Natural killer cell (primary cell): ENCODE results near the gene SCAMP1. TPM values are rescaled to one million over a fixed set of nuclear protein-coding genes. Genes with fewer than 3 reads are reported as not detected.
A peak's percentile ranks its signal among the peaks of the same experiment; 100 is the strongest.

Experiments
- ATAC-seq, 3 donors: fragments of 150-1000 bp in 2 of 3; fragments of 200-7000 bp in 1 of 3; cut with Tn5 transposase; 1 replicate in 1 of 3; 2 replicates in 2 of 3; pipeline ENCODE4 v1.10.0; 2021; ENCODE audit warnings: mild to moderate bottlenecking in 2 of 3, moderate library complexity in 2 of 3
- DNase-seq, 2 donors: peaks; one replicate each; pipeline versions ENCODE4 v3.0.0 to v3.0.0-alpha.2; 2013 to 2021; ENCODE audit warnings: mixed read lengths in 1 of 2
- H3K27ac ChIP-seq: one replicate; pipeline ENCODE4 v1.5.1; 2013; ENCODE audit warnings: mild to moderate bottlenecking, low read length
- H3K27me3 ChIP-seq: one replicate; pipeline ENCODE4 v1.6.1; 2013; ENCODE audit warnings: low read length; ENCODE audit not compliant: control insufficient read depth, insufficient read depth
- H3K36me3 ChIP-seq: one replicate; pipeline ENCODE4 v1.6.1; 2013; ENCODE audit warnings: low read length; ENCODE audit not compliant: control insufficient read depth, insufficient read depth
- H3K4me1 ChIP-seq: one replicate; pipeline ENCODE4 v1.6.1; 2013; ENCODE audit warnings: low read length; ENCODE audit not compliant: control insufficient read depth, insufficient read depth
- H3K4me3 ChIP-seq: one replicate; pipeline ENCODE4 v1.5.1; 2013; ENCODE audit warnings: low read length
- H3K9me3 ChIP-seq: one replicate; pipeline ENCODE4 v1.6.1; 2013; ENCODE audit warnings: low read length; ENCODE audit not compliant: control insufficient read depth, insufficient read depth
- H3K27ac Mint-ChIP-seq, 2 donors: one replicate each; pipeline ENCODE4 v1.8.0; 2022; ENCODE audit warnings: mild to moderate bottlenecking in 2 of 2, mixed read lengths in 2 of 2, moderate library complexity in 1 of 2
- H3K27me3 Mint-ChIP-seq, 2 donors: one replicate each; pipeline ENCODE4 v1.8.0; 2022; ENCODE audit warnings: low read depth in 2 of 2, mixed read lengths in 2 of 2
- H3K36me3 Mint-ChIP-seq: one replicate; pipeline ENCODE4 v1.8.0; 2022; ENCODE audit warnings: mixed read lengths
- H3K4me1 Mint-ChIP-seq, 2 donors: one replicate each; pipeline ENCODE4 v1.8.0; 2022; ENCODE audit warnings: mixed read lengths in 2 of 2
- H3K4me3 Mint-ChIP-seq: one replicate; pipeline ENCODE4 v1.8.0; 2022; ENCODE audit warnings: mild to moderate bottlenecking, moderate library complexity, mixed read lengths
- H3K9me3 Mint-ChIP-seq, 2 donors: one replicate each; pipeline ENCODE4 v1.8.0; 2022; ENCODE audit warnings: mixed read lengths in 2 of 2
- WGBS: methylation state at CpG from one replicate; pipeline ENCODE4 v1.1.7; 2013; ENCODE audit warnings: missing lambda C conversion rate; ENCODE audit not compliant: insufficient coverage; 5-methylcytosine and 5-hydroxymethylcytosine counted together
- intact Hi-C: fragments of 100-400 bp; cut with micrococcal nuclease; formaldehyde crosslinking; loops from one replicate; pipeline ENCODE4 v1.14.2; 2022
- total RNA-seq, 4 donors: library from RNA; stranded (reverse); fragments of 120-200 nt in 1 of 4; gene quantifications; one replicate each; pipeline versions ENCODE4 v1.2.3 to v1.2.4, GENCODE V29; 2013 to 2022
- TF ChIP-seq, protein P1 (sequence below): fragments of 200-600 bp; IDR thresholded peaks from one replicate; pipeline ENCODE4 v1.8.0; 2022; ENCODE audit warnings: antibody characterized with exemption

Gene SCAMP1
- total RNA-seq, 3 donors from 2014 or later (not counting 1 experiment from before 2014, with no cell fraction given): 19.9 to 27.1 (median 20.5) TPM

- WGBS: 76% methylated on average over 1 of the region's 2 CpGs
- peaks cover 13 to 19% of the 10 kb centered on the region in 2 donors for H3K4me1 Mint-ChIP-seq
- H3K27me3 Mint-ChIP-seq: peaks cover 33 to 75% of the 10 kb centered on the region in 2 donors
These were observed 146.0 kb downstream of the SCAMP1 start for GRCh38 chr5:78506261-78507024.

GRCh38 chr5:78507531-78507930, 147.1 kb downstream of the SCAMP1 start:
- Mint-ChIP-seq H3K4me1 (peaks cover 13 to 19% of the 10 kb centered on the region in 2 donors), H3K36me3 (no peaks in the 10 kb centered on the region), H3K27ac (no peak overlapping the region), H3K4me3 (no peak overlapping the region), H3K9me3 (no peaks in the 10 kb centered on the region), H3K27me3 (peaks cover 29 to 66% of the 10 kb centered on the region in 2 donors)
- Histone ChIP-seq H3K4me1 (peaks cover 20% of the 10 kb centered on the region), H3K9me3 (no peaks in the 10 kb centered on the region), H3K4me3 (no peak overlapping the region), H3K36me3 (no peaks in the 10 kb centered on the region), H3K27me3 (peaks cover 6% of the 10 kb centered on the region), H3K27ac (no peak overlapping the region)
- ATAC-seq (no peak), DNase-seq (no peak)
- intact Hi-C loops: no loop called here
- 75% methylated on average over 2 of the region's 2 CpGs for WGBS
- TF ChIP-seq, protein P1, sequence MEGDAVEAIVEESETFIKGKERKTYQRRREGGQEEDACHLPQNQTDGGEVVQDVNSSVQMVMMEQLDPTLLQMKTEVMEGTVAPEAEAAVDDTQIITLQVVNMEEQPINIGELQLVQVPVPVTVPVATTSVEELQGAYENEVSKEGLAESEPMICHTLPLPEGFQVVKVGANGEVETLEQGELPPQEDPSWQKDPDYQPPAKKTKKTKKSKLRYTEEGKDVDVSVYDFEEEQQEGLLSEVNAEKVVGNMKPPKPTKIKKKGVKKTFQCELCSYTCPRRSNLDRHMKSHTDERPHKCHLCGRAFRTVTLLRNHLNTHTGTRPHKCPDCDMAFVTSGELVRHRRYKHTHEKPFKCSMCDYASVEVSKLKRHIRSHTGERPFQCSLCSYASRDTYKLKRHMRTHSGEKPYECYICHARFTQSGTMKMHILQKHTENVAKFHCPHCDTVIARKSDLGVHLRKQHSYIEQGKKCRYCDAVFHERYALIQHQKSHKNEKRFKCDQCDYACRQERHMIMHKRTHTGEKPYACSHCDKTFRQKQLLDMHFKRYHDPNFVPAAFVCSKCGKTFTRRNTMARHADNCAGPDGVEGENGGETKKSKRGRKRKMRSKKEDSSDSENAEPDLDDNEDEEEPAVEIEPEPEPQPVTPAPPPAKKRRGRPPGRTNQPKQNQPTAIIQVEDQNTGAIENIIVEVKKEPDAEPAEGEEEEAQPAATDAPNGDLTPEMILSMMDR: no peak

More at GRCh38 chr5:78506261-78507024, 146.0 kb downstream of the SCAMP1 start:
- peaks cover 16% of the 10 kb centered on the region for H3K4me1 ChIP-seq
- no peak overlapping the region for H3K27ac Mint-ChIP-seq
- DNase-seq (no peak), ATAC-seq (no peak)
- no peaks in the 10 kb centered on the region for H3K9me3 Mint-ChIP-seq
- H3K4me3 Mint-ChIP-seq: no peak overlapping the region
- intact Hi-C loops: no loop called here
- H3K4me3 ChIP-seq: no peak overlapping the region
- TF ChIP-seq, protein P1: no peak
- peaks cover 6% of the 10 kb centered on the region for H3K27me3 ChIP-seq
- no peaks in the 10 kb centered on the region for H3K36me3 Mint-ChIP-seq
- H3K27ac ChIP-seq: no peak overlapping the region
- H3K36me3 ChIP-seq: no peaks in the 10 kb centered on the region
- H3K9me3 ChIP-seq: no peaks in the 10 kb centered on the region

- Mint-ChIP-seq H3K36me3 (no peaks in the 10 kb centered on the region), H3K4me1 (peaks cover 13 to 19% of the 10 kb centered on the region in 2 donors), H3K27me3 (peaks cover 31 to 58% of the 10 kb centered on the region in 2 donors), H3K9me3 (no peaks in the 10 kb centered on the region), H3K27ac (no peak overlapping the region), H3K4me3 (peak overlapping the region; percentile 87)
- Histone ChIP-seq H3K27me3 (peaks cover 6% of the 10 kb centered on the region), H3K27ac (no peak overlapping the region), H3K4me1 (peaks cover 20% of the 10 kb centered on the region), H3K36me3 (no peaks in the 10 kb centered on the region), H3K4me3 (no peak overlapping the region), H3K9me3 (no peaks in the 10 kb centered on the region)
- ATAC-seq (no peak), DNase-seq (no peak)
- TF ChIP-seq, protein P1: no peak
- WGBS: 53% methylated on average over 3 of the region's 3 CpGs
- intact Hi-C loops: no loop called here
These were observed 147.9 kb downstream of the SCAMP1 start for GRCh38 chr5:78508186-78508765.
